Fibroblast of skin of abdomen (primary cell): ENCODE measurements around the gene ZNF26.

Source experiments
- DNase-seq: peaks from one replicate; pipeline ENCODE4 v3.0.0-alpha.2; 2013

The ZNF26 gene

DNA sequence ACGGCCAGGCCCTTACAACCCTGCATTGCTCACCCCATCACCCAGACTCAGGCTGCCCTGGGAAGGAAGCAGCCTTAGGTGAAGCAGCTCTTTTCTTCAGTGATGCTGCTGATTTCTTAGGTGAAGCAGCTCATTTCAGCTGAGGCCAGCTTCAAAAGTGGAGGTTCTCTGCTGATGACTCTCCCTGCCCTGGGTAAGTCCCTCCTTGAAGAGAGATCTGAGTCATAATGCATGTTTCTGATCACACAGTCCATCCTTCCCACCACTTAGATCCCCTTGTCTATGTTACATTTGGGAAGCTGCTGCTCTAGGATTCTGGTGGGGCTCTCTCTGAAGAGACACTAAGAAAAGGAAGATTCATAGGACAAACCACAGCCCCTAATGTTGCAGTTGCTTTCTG, 77.4 kb downstream of the ZNF26 start:
- DNase-seq, result no peak

DNA sequence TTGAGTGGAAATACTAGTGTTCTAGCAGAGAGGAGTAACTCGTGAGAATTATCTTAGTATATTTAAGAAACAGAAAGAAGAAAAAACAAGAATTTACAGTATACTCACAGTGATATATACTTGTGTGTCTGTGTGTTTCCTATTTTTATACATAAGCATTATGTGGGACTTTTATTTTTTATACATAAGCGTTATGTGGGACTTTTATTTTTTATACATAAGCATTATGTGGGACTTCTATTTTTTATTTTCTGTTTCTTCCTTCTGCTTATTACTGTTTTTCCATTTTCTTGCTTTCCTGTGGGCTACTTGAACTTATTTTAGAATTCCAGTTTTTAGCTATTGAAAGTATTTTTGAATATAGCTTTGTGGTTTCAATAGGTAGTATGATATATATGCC, 87.7 kb downstream of the ZNF26 start:
- DNase-seq, result no peak
